NCI-H1436 (cell line): ENCODE data around the gene ROR1.
A peak's percentile ranks its signal among the peaks of the same experiment; 100 is the strongest.

ENCODE experiments used
- DNase-seq: peaks from one replicate; lab custom pipeline; 2025; lab: John Stamatoyannopoulos, UW

The ROR1 gene

GRCh38 chr1:64110924-64111777, 337.3 kb downstream of the ROR1 start:
- no peak for DNase-seq

GRCh38 chr1:64111787-64112186, 338.0 kb downstream of the ROR1 start:
- no peak for DNase-seq

- DNase-seq, result no peak
Measured at GRCh38 chr1:64112281-64112680, 338.5 kb downstream of the ROR1 start.

GRCh38 chr1:64114012-64114525, 340.3 kb downstream of the ROR1 start:
- no peak for DNase-seq

- no peak for DNase-seq
Measured at GRCh38 chr1:64116537-64116936, 342.7 kb downstream of the ROR1 start.

- DNase-seq, result no peak
Measured at GRCh38 chr1:64117492-64117891, 343.7 kb downstream of the ROR1 start.

GRCh38 chr1:64121766-64122385, 348.1 kb downstream of the ROR1 start:
- DNase-seq, result no peak

GRCh38 chr1:64122588-64122987, 348.8 kb downstream of the ROR1 start:
- DNase-seq, result no peak

- DNase-seq, result no peak
Measured at GRCh38 chr1:64124704-64125440, 351.1 kb downstream of the ROR1 start.

- no peak for DNase-seq
Measured at GRCh38 chr1:64126581-64126980, 352.8 kb downstream of the ROR1 start.

- DNase-seq, result no peak
Measured at GRCh38 chr1:64127297-64127696, 353.5 kb downstream of the ROR1 start.

GRCh38 chr1:64129701-64130100, 355.9 kb downstream of the ROR1 start:
- no peak for DNase-seq

GRCh38 chr1:64131155-64131554, 357.3 kb downstream of the ROR1 start:
- no peak for DNase-seq

GRCh38 chr1:64133036-64133435, 359.2 kb downstream of the ROR1 start:
- DNase-seq, result no peak

GRCh38 chr1:64135462-64136223, 361.8 kb downstream of the ROR1 start:
- DNase-seq, result no peak

- no peak for DNase-seq
Measured at GRCh38 chr1:64136296-64136695, 362.5 kb downstream of the ROR1 start.

GRCh38 chr1:64136752-64137411, 363.1 kb downstream of the ROR1 start:
- peak; percentile 66 for DNase-seq

- no peak for DNase-seq
Measured at GRCh38 chr1:64137412-64137803, 363.6 kb downstream of the ROR1 start.

- no peak for DNase-seq
Measured at GRCh38 chr1:64139877-64140276, 366.1 kb downstream of the ROR1 start.

- no peak for DNase-seq
Measured at GRCh38 chr1:64140596-64140995, 366.8 kb downstream of the ROR1 start.

- DNase-seq, result no peak
Measured at GRCh38 chr1:64147045-64147724, 373.4 kb downstream of the ROR1 start.
